Neural progenitor cell (in vitro differentiated cells): Measurements from ENCODE around the gene POLR3B. TPM values are rescaled to one million over a fixed set of nuclear protein-coding genes. Genes with fewer than 3 reads are reported as not detected.
"Not testable (repeated sequence)": the region's sequence is repeated elsewhere in the genome, so short reads cannot be mapped to it uniquely, and the experiment has no call there.

ENCODE experiments used
- DNase-seq: peaks from one replicate; pipeline ENCODE4 v3.0.0-alpha.2; 2016; ENCODE audit warnings: low spot score
- H2AFZ ChIP-seq: fragments of 200-600 bp; sonication (generic); replicated peaks from 2 replicates; pipeline ENCODE4 v1.6.1; 2016; ENCODE audit warnings: antibody characterized with exemption
- H3F3A ChIP-seq: fragments of 200-600 bp; sonication (generic); 2 replicates; pipeline ENCODE4 v1.6.1; 2016; ENCODE audit warnings: antibody characterized with exemption, low read depth
- H3K27ac ChIP-seq: fragments of 200-600 bp; sonication (generic); 2 replicates; pipeline ENCODE4 v1.5.1; 2016; ENCODE audit warnings: mild to moderate bottlenecking
- H3K27me3 ChIP-seq: fragments of 200-600 bp; sonication (generic); 2 replicates; pipeline ENCODE4 v1.6.1; 2016; ENCODE audit warnings: mild to moderate bottlenecking, moderate library complexity
- H3K36me3 ChIP-seq: fragments of 200-600 bp; sonication (generic); 2 replicates; pipeline ENCODE4 v1.5.1; 2016
- H3K4me1 ChIP-seq: fragments of 200-600 bp; sonication (generic); 2 replicates; pipeline ENCODE4 v1.6.1; 2016; ENCODE audit warnings: mixed run types
- H3K4me2 ChIP-seq: fragments of 200-600 bp; sonication (generic); 2 replicates; pipeline ENCODE4 v1.6.1; 2016
- H3K4me3 ChIP-seq: fragments of 200-600 bp; sonication (generic); 2 replicates; pipeline ENCODE4 v1.5.1; 2016
- H3K79me2 ChIP-seq: fragments of 200-600 bp; sonication (generic); 2 replicates; pipeline ENCODE4 v1.6.1; 2016; ENCODE audit warnings: low read depth
- H3K9ac ChIP-seq: fragments of 200-600 bp; sonication (generic); 2 replicates; pipeline ENCODE4 v1.6.1; 2016
- H3K9me3 ChIP-seq: fragments of 200-600 bp; sonication (generic); 2 replicates; pipeline ENCODE4 v1.5.1; 2016; ENCODE audit warnings: low read depth
- H4K20me1 ChIP-seq: fragments of 200-600 bp; sonication (generic); 2 replicates; pipeline ENCODE4 v1.6.1; 2016; ENCODE audit warnings: low read depth
- H3K27ac Mint-ChIP-seq: 3 replicates; pipeline ENCODE4 v1.8.0; 2021; ENCODE audit warnings: mixed read lengths
- H3K27me3 Mint-ChIP-seq: 2 replicates; pipeline ENCODE4 v1.8.0; 2022; ENCODE audit warnings: low read depth, mild to moderate bottlenecking, inconsistent platforms, moderate library complexity, mixed read lengths; ENCODE audit not compliant: insufficient read depth
- H3K36me3 Mint-ChIP-seq: 3 replicates; pipeline ENCODE4 v1.8.0; 2021; ENCODE audit warnings: mixed read lengths
- H3K4me1 Mint-ChIP-seq: 3 replicates; pipeline ENCODE4 v1.8.0; 2021; ENCODE audit warnings: mixed read lengths
- H3K4me3 Mint-ChIP-seq: 3 replicates; pipeline ENCODE4 v1.8.0; 2021; ENCODE audit warnings: mild to moderate bottlenecking, moderate library complexity, mixed read lengths
- H3K9me3 Mint-ChIP-seq: 3 replicates; pipeline ENCODE4 v1.8.0; 2020; ENCODE audit warnings: mixed read lengths
- CTCF ChIP-seq: fragments of 200-600 bp; sonication (generic); IDR thresholded peaks from 2 replicates; pipeline ENCODE4 v1.5.1; 2017; ENCODE audit warnings: antibody characterized with exemption, mild to moderate bottlenecking
- EZH2 ChIP-seq: fragments of 200-600 bp; sonication (generic); IDR thresholded peaks from 2 replicates; pipeline ENCODE4 v1.6.1; 2017; ENCODE audit warnings: antibody characterized with exemption, mild to moderate bottlenecking, moderate library complexity
- EZH2phosphoT487 ChIP-seq: fragments of 200-600 bp; sonication (generic); IDR thresholded peaks from 2 replicates; pipeline ENCODE4 v1.6.1; 2017; ENCODE audit warnings: antibody characterized with exemption
- total RNA-seq: library from RNA; depleted of rRNA; stranded (reverse); fragments of >200 nt; gene quantifications from 2 replicates; pipeline ENCODE4 v1.2.3, GENCODE V29; 2015; ENCODE audit warnings: low replicate concordance

The POLR3B gene
- total RNA-seq, 1 donor from 2014 or later = 8.8 TPM

DNA sequence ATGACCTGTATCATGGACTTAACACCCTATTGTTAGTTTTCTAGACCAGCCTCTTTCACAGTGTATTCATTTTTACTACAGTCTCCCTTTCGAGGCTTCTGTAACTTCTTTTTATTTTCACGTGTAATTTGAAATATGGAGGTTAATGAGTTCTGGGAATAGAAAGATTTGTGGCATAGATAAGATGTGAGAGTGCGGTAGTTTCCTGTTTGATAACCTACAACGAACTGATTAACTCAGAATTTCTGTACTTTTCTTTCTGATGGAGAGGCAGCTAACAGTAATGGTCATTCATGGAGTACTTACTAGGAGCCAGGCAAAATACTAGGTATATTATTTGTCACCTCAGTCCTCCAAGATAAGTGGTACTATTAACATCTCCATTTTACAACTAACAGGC, 21.2 kb downstream of the POLR3B start:
- Histone ChIP-seq H3K79me2 (no peaks in the 10 kb centered on the region), H3K27me3 (no peaks in the 10 kb centered on the region), H3K4me1 (no peaks in the 10 kb centered on the region), H3K27ac (no peak overlapping the region), H3K4me3 (no peak overlapping the region), H3K9me3 (no peaks in the 10 kb centered on the region), H3K36me3 (peaks cover 4% of the 10 kb centered on the region), H4K20me1 (no peaks in the 10 kb centered on the region), H2AFZ (no peak overlapping the region), H3K4me2 (no peak overlapping the region), H3K9ac (no peak overlapping the region), H3F3A (no peaks in the 10 kb centered on the region)
- TF ChIP-seq EZH2phosphoT487 = no peak
- no peak for TF ChIP-seq EZH2
- Mint-ChIP-seq H3K4me3 (no peak overlapping the region), H3K27me3 (no peaks in the 10 kb centered on the region), H3K27ac (no peak overlapping the region), H3K9me3 (peaks cover 16% of the 10 kb centered on the region), H3K36me3 (peaks cover 56% of the 10 kb centered on the region), H3K4me1 (no peaks in the 10 kb centered on the region)
- no peak for DNase-seq

DNA sequence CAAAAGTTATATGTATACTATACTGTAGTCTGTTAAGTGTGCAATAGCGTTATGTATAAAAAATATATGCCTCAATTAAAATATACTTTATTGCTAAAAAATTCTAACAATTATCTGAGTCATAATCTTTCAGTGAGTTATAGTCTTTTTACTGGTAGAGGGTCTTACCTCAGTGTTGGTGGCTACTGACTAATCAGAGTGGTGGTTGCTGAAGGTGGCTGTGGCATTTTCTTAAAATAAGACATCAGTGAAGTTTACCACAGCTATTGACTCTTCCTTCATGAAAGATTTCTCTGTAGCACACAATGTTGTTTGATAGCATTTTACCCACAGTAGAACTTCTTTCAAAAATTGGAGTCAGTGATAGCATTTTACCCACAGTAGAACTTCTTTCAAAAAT, 23.4 kb downstream of the POLR3B start:
- Mint-ChIP-seq H3K4me3 (no peak overlapping the region), H3K4me1 (peaks cover 2% of the 10 kb centered on the region), H3K27ac (no peak overlapping the region), H3K36me3 (peaks cover 50% of the 10 kb centered on the region), H3K9me3 (peaks cover 14% of the 10 kb centered on the region), H3K27me3 (no peaks in the 10 kb centered on the region)
- H4K20me1 ChIP-seq = no peaks in the 10 kb centered on the region
- H3K79me2 ChIP-seq = no peaks in the 10 kb centered on the region
- no peak overlapping the region for H3K9ac ChIP-seq
- no peaks in the 10 kb centered on the region for H3K27me3 ChIP-seq
- H3K9me3 ChIP-seq = no peaks in the 10 kb centered on the region
- no peaks in the 10 kb centered on the region for H3K4me1 ChIP-seq
- DNase-seq = no peak
- TF ChIP-seq CTCF (no peak), EZH2phosphoT487 (no peak), EZH2 (no peak)
- H2AFZ ChIP-seq = no peak overlapping the region
- peaks cover 4% of the 10 kb centered on the region for H3K36me3 ChIP-seq
- H3F3A ChIP-seq = no peaks in the 10 kb centered on the region
- H3K4me2 ChIP-seq = no peak overlapping the region
- H3K4me3 ChIP-seq = no peak overlapping the region
- H3K27ac ChIP-seq = no peak overlapping the region

DNA sequence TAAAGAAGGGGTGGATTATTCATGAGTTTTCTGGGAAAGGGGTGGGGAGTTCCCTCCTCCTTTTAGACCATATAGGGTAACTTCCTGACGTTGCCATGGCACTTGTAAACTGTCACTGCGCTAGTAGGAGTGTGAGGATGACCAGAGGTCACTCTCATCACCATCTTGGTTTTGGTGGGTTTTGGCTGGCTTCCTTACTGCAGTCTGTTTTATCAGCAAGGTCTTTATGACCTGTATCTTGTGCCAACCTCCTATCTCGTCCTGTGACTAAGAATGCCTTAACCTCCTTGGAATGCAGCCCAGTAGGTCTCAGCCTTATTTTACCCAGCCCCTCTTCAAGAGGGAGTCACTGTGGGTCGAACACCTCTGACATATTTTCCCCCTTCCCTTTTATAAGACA, 24.3 kb downstream of the POLR3B start:
- H3K79me2 ChIP-seq, H3K27ac ChIP-seq, H3K4me1 Mint-ChIP-seq, H3K4me3 Mint-ChIP-seq, H2AFZ ChIP-seq, DNase-seq, H3K4me2 ChIP-seq, H3F3A ChIP-seq, H3K27me3 ChIP-seq, H3K9me3 ChIP-seq, H3K36me3 ChIP-seq, H3K27ac Mint-ChIP-seq, H3K27me3 Mint-ChIP-seq, H3K4me1 ChIP-seq, H4K20me1 ChIP-seq, H3K9ac ChIP-seq, H3K4me3 ChIP-seq: not testable (repeated sequence)
- Mint-ChIP-seq H3K9me3 (peaks cover 14% of the 10 kb centered on the region), H3K36me3 (peaks cover 43% of the 10 kb centered on the region)

DNA sequence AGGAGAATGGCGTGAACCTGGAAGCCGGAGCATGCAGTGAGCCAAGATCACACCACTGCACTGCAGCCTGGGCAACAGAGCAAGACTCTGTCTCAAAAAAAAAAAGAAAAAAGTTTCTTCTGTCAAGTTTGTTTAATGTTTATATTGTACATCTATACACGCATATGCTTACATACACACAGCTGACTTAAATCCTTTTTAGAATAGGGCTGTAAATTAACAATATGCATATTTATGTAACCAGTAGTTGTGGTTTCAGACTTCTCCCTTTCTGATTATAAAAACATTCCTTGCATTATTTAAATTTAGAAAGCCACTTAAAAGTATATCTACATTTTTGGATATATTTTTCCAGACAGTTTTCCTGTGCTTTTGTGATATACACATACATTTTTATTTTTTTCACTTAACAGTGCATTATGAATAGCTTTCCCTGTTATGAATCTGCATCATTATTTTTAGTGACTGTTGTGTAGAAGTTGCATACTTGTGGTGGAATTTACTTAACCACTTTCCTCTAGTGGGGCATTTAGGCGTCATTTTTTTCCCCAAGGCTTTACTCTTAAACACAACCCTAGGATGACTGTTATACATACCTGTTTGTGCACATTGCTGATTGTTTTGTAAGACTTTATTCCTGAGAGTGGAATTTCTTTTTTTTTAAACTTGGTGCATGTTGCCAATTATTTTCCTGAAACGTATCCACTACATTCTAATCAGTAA, 29.4 kb downstream of the POLR3B start:
- no peaks in the 10 kb centered on the region for H3F3A ChIP-seq

More for the DNA sequence above, 29.4 kb downstream of the POLR3B start:
- Histone ChIP-seq H2AFZ (no peak overlapping the region), H3K27ac (no peak overlapping the region), H3K79me2 (no peaks in the 10 kb centered on the region), H3K9ac (no peak overlapping the region), H3K9me3 (no peaks in the 10 kb centered on the region), H3K4me1 (no peaks in the 10 kb centered on the region), H4K20me1 (no peaks in the 10 kb centered on the region), H3K4me3 (no peak overlapping the region), H3K27me3 (no peaks in the 10 kb centered on the region), H3K36me3 (no peaks in the 10 kb centered on the region), H3K4me2 (no peak overlapping the region)
- H3K27ac Mint-ChIP-seq = no peak overlapping the region
- H3K36me3 Mint-ChIP-seq = peaks cover 23% of the 10 kb centered on the region
- H3K27me3 Mint-ChIP-seq = peaks cover 2% of the 10 kb centered on the region
- H3K4me1 Mint-ChIP-seq = peaks cover 26% of the 10 kb centered on the region
- no peak overlapping the region for H3K4me3 Mint-ChIP-seq
- peaks cover 7% of the 10 kb centered on the region for H3K9me3 Mint-ChIP-seq
- DNase-seq = no peak
- TF ChIP-seq CTCF (no peak), EZH2phosphoT487 (no peak), EZH2 (no peak)
